ENCODE data around the gene ZNF827.

The ZNF827 gene

GRCh38 chr4:145887241-145887991 is 51.2 kb downstream of the ZNF827 start:
- H3K27me3 Mint-ChIP-seq (ENCODE audit: low read depth), result no peaks in the 10 kb centered on the region
- peaks cover 15% of the 10 kb centered on the region for H3K36me3 Mint-ChIP-seq (ENCODE audit: low read depth)
- H3K27ac Mint-ChIP-seq, result no peak overlapping the region
- no peak overlapping the region for H3K4me3 Mint-ChIP-seq
- H3K9me3 Mint-ChIP-seq, result no peaks in the 10 kb centered on the region
- H3K4me1 Mint-ChIP-seq (ENCODE audit: low read depth), result peaks cover 6% of the 10 kb centered on the region

DNA sequence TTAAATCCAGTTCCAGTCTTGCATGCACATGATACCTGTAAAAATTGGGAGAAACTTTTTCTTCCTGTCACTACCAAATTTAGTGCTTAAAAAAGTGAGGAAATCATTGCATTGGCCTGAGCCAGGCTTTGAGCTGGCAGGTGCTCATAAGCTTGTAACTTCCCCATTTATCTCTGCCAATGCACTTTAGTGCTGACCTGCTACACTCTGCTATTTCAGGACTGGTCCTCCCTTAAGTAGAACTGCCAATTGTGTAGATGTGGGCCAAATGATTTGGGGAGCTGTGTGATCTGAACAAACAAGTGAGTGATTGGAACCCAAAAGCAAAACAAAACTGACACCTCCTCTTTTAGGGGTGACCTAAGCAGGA is 51.8 kb downstream of the ZNF827 start:
- H3K27ac Mint-ChIP-seq, result no peak overlapping the region
- H3K4me1 Mint-ChIP-seq (ENCODE audit: low read depth), result peaks cover 7% of the 10 kb centered on the region
- no peaks in the 10 kb centered on the region for H3K9me3 Mint-ChIP-seq
- no peak overlapping the region for H3K4me3 Mint-ChIP-seq
- H3K36me3 Mint-ChIP-seq (ENCODE audit: low read depth), result peaks cover 13% of the 10 kb centered on the region
- no peaks in the 10 kb centered on the region for H3K27me3 Mint-ChIP-seq (ENCODE audit: low read depth)

GRCh38 chr4:145885666-145886065 is 53.0 kb downstream of the ZNF827 start:
- Mint-ChIP-seq H3K27ac (no peak overlapping the region), H3K36me3 (ENCODE audit: low read depth) (peaks cover 11% of the 10 kb centered on the region), H3K9me3 (no peaks in the 10 kb centered on the region), H3K27me3 (ENCODE audit: low read depth) (no peaks in the 10 kb centered on the region), H3K4me1 (ENCODE audit: low read depth) (peaks cover 11% of the 10 kb centered on the region), H3K4me3 (no peak overlapping the region)

GRCh38 chr4:145884775-145885174 is 53.8 kb downstream of the ZNF827 start:
- Mint-ChIP-seq H3K9me3 (no peaks in the 10 kb centered on the region), H3K4me1 (ENCODE audit: low read depth) (peaks cover 11% of the 10 kb centered on the region), H3K27ac (no peak overlapping the region), H3K4me3 (no peak overlapping the region), H3K36me3 (ENCODE audit: low read depth) (peaks cover 12% of the 10 kb centered on the region), H3K27me3 (ENCODE audit: low read depth) (no peaks in the 10 kb centered on the region)

- Mint-ChIP-seq H3K9me3 (no peaks in the 10 kb centered on the region), H3K27ac (no peak overlapping the region), H3K36me3 (ENCODE audit: low read depth) (peaks cover 16% of the 10 kb centered on the region), H3K4me1 (ENCODE audit: low read depth) (peaks cover 9% of the 10 kb centered on the region), H3K4me3 (no peak overlapping the region), H3K27me3 (ENCODE audit: low read depth) (no peaks in the 10 kb centered on the region)
Measured at GRCh38 chr4:145883101-145883694, 55.4 kb downstream of the ZNF827 start.

GRCh38 chr4:145882604-145883003 is 56.0 kb downstream of the ZNF827 start:
- Mint-ChIP-seq H3K4me3 (no peak overlapping the region), H3K27me3 (ENCODE audit: low read depth) (no peaks in the 10 kb centered on the region), H3K4me1 (ENCODE audit: low read depth) (peaks cover 11% of the 10 kb centered on the region), H3K36me3 (ENCODE audit: low read depth) (peaks cover 17% of the 10 kb centered on the region), H3K27ac (no peak overlapping the region), H3K9me3 (no peaks in the 10 kb centered on the region)

GRCh38 chr4:145881989-145882388 is 56.6 kb downstream of the ZNF827 start:
- Mint-ChIP-seq H3K27me3 (ENCODE audit: low read depth) (no peaks in the 10 kb centered on the region), H3K27ac (no peak overlapping the region), H3K4me1 (ENCODE audit: low read depth) (peaks cover 11% of the 10 kb centered on the region), H3K36me3 (ENCODE audit: low read depth) (peaks cover 17% of the 10 kb centered on the region), H3K9me3 (no peaks in the 10 kb centered on the region), H3K4me3 (no peak overlapping the region)

- Mint-ChIP-seq H3K4me1 (ENCODE audit: low read depth) (peaks cover 11% of the 10 kb centered on the region), H3K36me3 (ENCODE audit: low read depth) (peaks cover 17% of the 10 kb centered on the region), H3K4me3 (no peak overlapping the region), H3K9me3 (no peaks in the 10 kb centered on the region), H3K27ac (no peak overlapping the region), H3K27me3 (ENCODE audit: low read depth) (no peaks in the 10 kb centered on the region)
Measured at GRCh38 chr4:145881576-145881975, 57.0 kb downstream of the ZNF827 start.

DNA sequence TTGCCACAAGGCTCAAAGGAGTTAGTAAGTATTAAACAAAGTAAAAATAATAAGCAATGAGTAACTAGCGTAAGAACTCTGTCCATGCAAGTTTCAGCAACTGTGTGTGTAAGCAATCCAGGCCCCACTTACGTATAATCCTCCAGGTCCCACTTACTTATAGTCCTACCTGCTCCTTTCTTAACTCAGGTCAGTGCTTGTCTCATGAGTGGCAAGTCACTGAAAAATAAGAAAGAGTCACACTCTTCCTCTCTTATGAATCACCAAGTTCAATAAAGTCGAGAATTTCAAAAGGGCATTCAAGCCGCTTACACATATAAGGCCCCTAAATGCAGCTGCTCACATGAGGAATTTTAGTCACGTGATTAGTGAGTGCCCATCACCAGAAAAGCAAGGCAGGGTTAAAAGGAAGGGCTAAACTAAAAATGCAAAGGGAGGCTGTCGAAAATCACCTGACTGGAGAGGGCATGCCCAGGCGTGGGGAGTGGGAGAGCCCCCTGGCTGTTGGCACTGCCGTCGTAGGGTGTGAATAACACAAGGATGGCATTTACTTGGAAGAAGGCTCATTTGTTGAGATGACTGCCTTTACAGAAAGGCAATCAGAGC is 58.2 kb downstream of the ZNF827 start:
- Mint-ChIP-seq H3K9me3 (no peaks in the 10 kb centered on the region), H3K4me3 (no peak overlapping the region), H3K36me3 (ENCODE audit: low read depth) (peaks cover 13% of the 10 kb centered on the region), H3K27ac (no peak overlapping the region), H3K27me3 (ENCODE audit: low read depth) (no peaks in the 10 kb centered on the region), H3K4me1 (ENCODE audit: low read depth) (peaks cover 11% of the 10 kb centered on the region)

DNA sequence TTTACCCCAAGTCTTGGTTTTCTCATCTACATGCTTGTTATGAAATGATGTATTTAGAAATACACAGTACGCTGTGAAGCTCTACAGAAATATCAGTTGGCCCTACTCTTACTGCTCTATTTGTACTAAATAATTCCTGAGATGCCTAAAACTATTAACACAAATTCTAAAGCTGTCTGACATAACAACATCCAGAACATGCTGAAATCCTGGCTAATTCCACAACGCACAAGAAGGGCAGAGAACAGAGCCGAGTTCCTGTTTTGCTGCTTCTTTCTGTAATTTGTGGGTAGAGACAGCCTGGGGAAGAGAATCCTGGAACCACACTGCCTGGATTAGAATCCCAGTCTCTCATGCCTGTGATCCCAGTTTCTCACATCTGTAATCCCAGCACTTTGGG is 59.0 kb downstream of the ZNF827 start:
- Mint-ChIP-seq H3K9me3 (no peaks in the 10 kb centered on the region), H3K36me3 (ENCODE audit: low read depth) (peaks cover 11% of the 10 kb centered on the region), H3K4me1 (ENCODE audit: low read depth) (peaks cover 11% of the 10 kb centered on the region), H3K27ac (no peak overlapping the region), H3K4me3 (no peak overlapping the region), H3K27me3 (ENCODE audit: low read depth) (no peaks in the 10 kb centered on the region)

DNA sequence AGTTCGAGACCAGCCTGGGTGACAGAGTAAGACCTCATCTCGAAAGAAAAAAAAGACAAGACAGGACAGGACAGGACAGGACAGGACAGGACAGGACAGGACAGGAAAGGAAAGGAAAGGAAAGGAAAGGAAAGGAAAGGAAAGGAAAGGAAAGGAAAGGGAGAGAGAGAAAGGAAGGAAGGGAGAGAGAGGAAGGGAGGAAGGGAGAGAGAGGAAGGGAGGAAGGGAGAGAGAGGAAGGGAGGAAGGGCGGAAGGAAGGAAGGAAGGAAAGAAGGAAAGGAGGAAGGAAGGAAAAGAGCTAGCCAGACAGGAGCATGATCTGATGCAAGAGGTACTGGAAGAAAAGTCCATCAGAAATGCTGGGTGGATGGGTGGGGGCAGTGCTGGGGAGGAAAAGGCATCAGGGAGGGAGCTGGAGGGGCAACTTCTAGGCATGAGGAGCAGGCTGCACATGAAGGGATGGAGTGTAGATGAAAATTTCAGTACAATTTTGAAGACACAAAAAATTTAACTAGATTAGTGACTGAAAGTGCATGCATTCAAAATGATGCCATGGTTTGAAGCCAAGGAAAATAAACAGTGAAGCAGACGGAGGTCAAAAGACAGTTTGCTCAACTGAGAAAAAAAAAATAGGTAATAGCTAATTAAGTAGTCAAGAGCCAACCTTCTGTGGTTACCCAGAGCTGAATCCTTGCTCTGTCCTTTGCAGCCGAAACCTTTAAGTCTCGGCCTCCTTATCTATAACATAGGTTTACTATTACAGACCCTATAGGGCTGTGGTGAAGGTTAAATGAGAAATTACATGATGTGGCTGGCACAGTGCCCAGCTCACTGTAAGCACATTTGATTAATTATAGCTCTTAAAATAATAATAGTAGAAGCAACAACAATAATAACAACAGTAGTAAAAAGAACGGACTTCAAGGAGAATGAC is 59.9 kb downstream of the ZNF827 start:
- peaks cover 8% of the 10 kb centered on the region for H3K36me3 Mint-ChIP-seq (ENCODE audit: low read depth)
- no peak overlapping the region for H3K27ac Mint-ChIP-seq
- peaks cover 9% of the 10 kb centered on the region for H3K4me1 Mint-ChIP-seq (ENCODE audit: low read depth)
- no peak overlapping the region for H3K4me3 Mint-ChIP-seq
- no peaks in the 10 kb centered on the region for H3K9me3 Mint-ChIP-seq
- no peaks in the 10 kb centered on the region for H3K27me3 Mint-ChIP-seq (ENCODE audit: low read depth)

DNA sequence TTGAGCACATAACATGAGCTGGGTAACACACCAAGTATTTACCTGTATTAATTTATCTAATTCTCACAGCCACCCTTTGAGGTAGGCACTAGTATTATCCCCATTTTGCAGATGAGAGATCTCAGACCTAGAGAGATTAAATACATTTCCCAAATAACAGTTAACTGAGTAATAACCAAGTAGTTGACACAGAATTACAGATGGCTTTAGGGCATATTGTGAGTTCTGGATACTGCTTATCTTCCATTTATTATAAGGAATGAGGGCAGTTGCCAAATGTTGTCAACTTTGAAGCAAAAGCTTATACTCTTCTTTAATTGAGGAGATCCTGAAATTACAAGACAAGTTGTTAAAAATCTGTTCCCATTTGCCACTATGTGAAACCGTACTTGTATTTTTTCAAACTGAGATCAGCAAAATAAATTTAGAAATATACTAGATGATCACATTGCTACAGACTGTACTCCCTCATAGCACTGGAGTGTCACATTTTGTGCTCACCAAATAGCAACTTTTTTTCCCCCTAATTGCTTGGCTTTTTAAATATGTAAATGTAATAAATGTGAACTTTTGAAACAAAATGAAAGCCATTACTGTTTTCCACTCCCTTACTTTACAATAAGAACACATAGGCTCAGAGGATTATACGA is 62.0 kb downstream of the ZNF827 start:
- no peaks in the 10 kb centered on the region for H3K27me3 Mint-ChIP-seq (ENCODE audit: low read depth)
- H3K36me3 Mint-ChIP-seq (ENCODE audit: low read depth), result peaks cover 8% of the 10 kb centered on the region
- H3K27ac Mint-ChIP-seq, result no peak overlapping the region
- no peaks in the 10 kb centered on the region for H3K9me3 Mint-ChIP-seq
- H3K4me1 Mint-ChIP-seq (ENCODE audit: low read depth), result peaks cover 6% of the 10 kb centered on the region
- no peak overlapping the region for H3K4me3 Mint-ChIP-seq

DNA sequence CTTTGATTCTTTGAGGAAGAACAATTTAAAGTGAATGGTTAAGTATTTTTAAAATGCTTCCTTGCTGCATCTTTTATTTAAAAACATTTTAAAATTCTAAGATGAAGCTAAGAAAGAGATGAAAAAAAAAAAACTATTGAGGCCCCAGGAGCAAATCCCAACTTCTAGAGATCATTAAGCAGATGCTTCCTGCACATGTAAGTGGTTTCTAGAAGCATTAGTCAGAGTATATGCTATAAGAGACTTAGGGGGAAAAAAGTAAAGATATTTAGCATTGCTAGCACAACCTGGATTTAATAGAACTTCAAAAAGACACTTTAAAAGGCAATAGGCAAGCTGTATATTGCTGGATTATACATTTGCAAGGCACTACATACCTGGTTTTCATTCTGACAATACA is 64.7 kb downstream of the ZNF827 start:
- no peak overlapping the region for H3K4me3 Mint-ChIP-seq

GRCh38 chr4:145871209-145871608 is 67.4 kb downstream of the ZNF827 start:
- Mint-ChIP-seq H3K27me3 (ENCODE audit: low read depth) (no peaks in the 10 kb centered on the region), H3K4me1 (ENCODE audit: low read depth) (peaks cover 10% of the 10 kb centered on the region), H3K9me3 (no peaks in the 10 kb centered on the region), H3K36me3 (ENCODE audit: low read depth) (no peaks in the 10 kb centered on the region), H3K27ac (no peak overlapping the region), H3K4me3 (no peak overlapping the region)

More for the DNA sequence above, 64.7 kb downstream of the ZNF827 start:
- Mint-ChIP-seq H3K27ac (no peak overlapping the region), H3K36me3 (ENCODE audit: low read depth) (peaks cover 5% of the 10 kb centered on the region), H3K4me1 (ENCODE audit: low read depth) (peaks cover 12% of the 10 kb centered on the region), H3K27me3 (ENCODE audit: low read depth) (no peaks in the 10 kb centered on the region), H3K9me3 (no peaks in the 10 kb centered on the region)
